IPS-11a (cell line): ENCODE data around the gene KPNA6.
"Not testable (repeated sequence)": the region's sequence is repeated elsewhere in the genome, so short reads cannot be mapped to it uniquely, and the experiment has no call there.

ENCODE experiments used
- H3K4me3 ChIP-seq: one replicate; pipeline ENCODE4 v1.5.1; 2013; ENCODE audit warnings: low read depth, low read length, control low read depth

Gene KPNA6

DNA sequence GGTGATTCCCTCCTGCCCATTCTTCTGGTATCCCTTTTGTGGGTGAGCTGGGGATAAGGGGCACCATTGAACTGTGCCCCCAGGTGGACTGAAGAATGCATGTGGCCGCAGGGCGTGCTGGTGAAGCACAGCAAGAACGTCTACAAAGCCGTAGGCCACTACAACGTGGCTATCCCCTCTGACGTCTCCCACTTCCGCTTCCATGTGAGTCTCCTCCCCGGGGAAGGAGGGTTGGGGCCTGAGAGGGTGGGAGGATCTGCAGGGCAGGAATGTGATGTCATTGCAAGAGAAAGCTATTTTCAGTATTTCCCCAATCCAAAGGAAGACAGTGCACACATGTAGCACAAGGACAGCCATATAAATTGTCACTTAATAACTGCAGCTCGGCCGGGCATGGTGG is 7.5 kb upstream of the KPNA6 start:
- H3K4me3 ChIP-seq = no peak overlapping the region

DNA sequence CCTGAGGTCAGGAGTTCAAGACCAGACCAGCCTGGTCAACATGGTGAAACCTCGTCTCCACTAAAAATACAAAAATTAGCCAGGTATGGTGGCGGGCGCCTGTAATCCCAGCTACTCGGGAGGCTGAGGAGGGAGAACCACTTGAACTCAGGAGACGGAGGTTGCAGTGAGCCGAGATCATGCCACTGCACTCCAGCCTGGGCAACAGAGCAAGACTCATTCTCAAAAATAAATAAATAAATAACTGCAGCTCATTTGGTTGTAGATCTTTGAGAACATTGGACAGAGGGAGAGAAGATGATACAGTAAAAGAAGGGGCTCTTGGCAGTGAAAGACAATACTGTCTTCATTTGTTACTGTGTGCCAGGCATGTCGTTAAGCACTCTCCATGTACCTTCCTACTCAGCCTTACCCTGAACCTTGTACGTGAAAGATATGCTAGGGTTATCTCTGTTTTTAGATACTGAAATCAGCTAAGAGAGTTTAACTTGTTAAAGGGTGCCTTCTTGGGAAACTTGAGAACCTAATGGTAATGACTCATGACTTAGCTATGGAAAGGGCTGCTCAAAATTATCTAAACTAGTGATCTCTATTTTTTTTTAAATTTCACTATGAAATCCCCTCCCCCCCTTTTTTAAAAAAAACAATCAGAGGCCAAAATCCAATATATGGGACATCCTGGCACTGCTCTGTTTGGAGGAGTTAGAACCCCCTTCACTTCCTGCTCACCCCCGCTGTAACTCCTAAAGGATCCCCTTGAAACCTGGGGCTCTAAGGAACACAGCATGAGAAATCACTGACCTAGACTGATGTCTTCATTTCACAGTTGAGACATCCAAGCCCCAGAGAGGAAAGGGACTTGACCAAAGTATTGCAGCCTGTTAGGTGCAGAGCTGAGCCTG is 6.8 kb upstream of the KPNA6 start:
- no peak overlapping the region for H3K4me3 ChIP-seq

DNA sequence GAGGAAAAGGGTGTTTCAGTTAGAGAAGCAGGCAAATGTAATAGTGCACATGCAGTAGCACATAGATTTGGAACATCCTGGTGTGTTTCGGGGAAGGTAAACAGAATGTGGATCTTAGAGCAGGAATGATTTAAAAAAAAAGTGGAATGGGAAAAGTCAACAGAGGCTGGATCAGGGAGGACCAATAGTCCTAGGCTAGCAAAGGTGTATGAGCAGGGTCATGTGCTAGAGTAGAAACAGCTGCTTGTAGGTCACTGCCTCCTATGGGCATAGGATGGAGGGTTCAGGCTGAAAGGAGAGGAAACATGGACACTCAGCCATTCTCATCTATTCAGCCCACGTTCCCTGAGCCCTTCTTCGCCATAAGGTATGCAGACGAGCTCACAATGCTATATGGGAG is 3.7 kb upstream of the KPNA6 start:
- no peak overlapping the region for H3K4me3 ChIP-seq

DNA sequence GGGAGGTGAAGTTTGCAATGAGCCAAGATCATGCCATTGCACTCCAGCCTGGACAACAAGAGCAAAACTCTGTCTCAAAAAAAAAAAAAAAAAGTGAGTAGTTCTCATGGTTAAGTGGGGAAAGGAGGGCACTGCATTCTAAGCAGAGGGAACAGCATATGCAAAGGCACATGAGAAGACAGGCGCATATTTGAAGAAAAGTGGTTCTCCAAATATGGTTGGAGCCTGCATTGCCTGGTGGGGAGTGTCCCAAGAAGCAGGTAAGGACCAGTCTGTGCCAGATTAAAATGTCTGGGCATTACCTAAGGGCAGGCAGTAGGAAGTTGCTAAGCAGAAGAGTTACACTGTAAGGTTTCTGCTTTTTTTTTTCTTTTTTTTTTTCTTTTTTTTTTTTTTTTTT is 2.5 kb upstream of the KPNA6 start:
- H3K4me3 ChIP-seq = no peak overlapping the region

DNA sequence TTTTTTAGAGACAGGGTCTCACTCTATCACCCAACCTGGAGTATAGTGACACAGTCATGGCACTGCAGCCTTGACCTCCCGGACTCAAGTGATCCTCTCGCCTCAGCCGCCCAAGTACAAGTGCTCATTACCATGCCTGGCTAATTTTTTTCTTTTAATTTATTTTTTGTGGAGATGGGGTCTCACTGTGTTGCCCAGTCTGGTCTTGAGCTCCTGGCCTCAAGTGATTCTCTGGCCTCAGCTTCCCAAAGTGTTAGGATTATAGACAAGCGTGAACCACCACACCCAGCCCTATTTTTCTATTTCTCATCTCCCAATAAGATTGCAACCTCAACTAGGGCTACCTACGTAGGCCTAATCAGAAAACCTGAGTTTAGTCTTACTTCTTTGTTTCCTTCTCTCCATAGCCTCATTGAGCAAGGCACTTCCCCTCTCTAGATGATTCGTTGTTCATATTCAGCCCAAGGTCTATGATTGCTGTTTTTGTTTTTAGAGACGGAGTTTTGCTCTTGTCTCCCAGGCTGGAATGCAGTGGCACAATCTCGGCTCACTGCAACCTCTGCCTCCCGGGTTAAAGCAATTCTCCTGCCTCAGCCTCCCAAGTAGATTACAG is 1.1 kb upstream of the KPNA6 start:
- H3K4me3 ChIP-seq = no peak overlapping the region

DNA sequence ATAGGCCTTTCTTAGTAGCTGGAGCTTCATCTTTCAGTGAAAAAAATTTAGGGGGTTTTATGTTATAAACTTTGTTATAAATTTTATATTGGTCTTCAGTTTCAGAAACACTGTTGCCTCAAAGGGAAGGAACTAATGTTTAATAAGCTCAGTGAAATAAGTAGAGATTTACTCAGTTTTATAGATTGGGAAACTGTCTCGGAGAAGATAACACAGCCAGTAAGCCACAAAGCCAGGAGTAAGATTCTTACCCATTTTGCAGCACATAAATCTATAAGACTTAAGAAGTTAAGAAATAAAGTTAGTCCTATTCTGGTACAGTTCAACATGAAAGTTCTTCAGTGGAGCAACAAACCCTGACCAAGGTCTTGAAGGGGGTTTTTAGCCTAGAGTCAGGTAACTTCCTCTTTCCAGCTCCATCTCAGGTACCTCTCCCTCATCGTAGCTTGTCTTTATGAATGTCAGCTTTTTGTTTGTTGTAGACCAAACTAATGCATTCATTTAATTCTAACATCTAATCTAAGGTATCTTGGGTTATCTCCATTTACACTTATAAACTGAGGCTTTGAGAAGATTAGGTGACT is 3.3 kb downstream of the KPNA6 start:
- H3K4me3 ChIP-seq = no peak overlapping the region

DNA sequence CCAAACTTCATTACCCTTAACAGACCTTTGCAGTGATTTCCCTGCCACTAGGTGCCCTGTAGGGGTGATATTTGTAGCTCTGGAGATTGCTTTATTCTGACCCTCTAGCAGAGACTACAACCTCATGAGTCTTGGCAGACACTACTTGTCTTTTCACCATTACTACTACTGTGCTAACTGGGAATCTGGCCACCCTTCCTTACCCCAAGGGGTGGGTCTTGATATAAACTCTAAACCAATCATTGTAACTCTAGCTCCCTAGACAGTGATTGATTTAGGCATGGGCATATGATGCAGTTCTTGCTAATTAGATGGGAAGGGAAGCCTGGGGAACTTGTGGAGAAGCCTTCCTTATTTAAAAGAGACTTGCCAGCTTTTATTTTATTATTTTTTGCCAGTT is 3.9 kb downstream of the KPNA6 start:
- H3K4me3 ChIP-seq = no peak overlapping the region

DNA sequence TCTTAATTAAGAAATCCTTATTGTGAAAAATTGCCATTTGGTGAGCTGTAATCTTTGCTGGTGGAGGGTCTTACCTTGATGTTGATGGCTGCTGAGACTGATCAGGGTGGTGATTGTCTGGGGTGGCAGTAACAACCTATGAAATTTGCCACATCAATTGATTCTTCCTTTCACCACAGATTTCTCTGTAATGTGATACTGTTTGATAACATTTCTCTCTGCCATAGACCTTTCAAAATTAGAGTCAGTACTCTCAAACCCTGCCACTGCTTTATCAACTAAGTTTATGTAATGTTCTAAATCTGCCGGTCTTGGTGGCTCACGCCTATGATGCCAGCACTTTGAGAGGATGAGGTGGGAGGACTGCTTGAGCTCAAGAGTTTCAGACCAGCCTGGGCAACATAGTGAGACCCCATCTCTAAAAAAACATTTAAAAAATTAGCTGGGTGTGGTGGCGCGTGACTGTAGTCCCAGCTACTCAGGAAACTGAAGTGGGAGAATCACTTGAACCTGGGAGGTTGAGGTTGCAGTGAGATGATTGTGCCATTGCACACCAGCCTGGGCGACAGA is 5.0 kb downstream of the KPNA6 start:
- no peak overlapping the region for H3K4me3 ChIP-seq

DNA sequence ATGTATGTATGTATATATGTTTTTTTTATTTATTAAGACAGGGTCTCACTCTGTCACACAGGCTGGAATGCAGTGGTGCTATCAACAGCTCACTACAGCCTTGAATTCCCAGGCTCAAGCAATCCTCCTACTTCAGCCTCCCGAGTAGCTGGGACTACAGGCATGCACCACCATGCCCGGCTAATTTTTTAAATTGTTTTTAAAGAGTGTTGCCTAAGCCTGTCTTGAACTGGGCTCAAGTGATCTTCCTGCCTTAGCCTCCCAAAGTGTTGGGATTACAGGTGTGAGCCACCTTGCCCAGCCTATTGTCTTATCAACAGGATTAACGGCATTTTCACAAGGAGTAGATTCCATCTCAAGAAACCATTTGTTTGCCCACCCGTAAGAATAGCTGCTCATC is 5.6 kb downstream of the KPNA6 start:
- not testable (repeated sequence) for H3K4me3 ChIP-seq

DNA sequence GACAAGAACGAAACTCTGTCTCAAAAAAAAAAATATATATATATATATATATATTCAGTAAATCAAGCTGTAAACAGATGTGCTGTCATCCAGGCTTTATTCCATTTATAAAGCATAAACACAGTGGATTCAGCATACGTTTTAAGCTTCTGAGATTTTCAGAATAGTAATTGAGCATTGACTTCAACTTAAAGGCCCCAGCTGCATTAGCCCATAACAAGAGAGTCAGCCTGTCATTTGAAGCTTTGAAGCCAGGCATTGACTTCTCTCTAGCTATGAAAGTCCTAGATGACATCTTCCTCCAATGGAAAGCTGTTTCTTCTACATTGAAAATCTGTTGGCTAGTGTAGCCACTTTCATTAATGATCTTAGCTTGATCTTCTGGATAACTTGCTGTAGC is 6.6 kb downstream of the KPNA6 start:
- H3K4me3 ChIP-seq = no peak overlapping the region

DNA sequence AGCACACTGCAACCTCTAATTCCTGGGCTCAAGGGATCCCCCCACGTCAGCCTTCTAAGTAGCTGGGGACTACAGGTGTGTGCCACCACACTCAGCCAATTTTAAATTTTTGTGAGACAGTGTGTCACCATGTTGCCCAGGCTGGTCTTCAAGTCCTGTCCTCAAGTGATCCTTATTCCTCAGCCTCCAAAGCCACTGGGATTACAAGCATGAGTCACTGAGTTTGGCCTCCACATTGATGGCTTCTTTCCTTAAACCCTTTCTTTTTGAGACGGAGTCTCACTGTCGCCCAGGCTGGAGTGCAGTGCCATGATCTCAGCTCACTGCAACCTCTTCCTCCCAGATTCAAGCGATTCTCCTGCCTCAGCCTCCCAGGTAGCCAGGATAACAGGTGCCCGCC is 7.6 kb downstream of the KPNA6 start:
- H3K4me3 ChIP-seq = no peak overlapping the region

DNA sequence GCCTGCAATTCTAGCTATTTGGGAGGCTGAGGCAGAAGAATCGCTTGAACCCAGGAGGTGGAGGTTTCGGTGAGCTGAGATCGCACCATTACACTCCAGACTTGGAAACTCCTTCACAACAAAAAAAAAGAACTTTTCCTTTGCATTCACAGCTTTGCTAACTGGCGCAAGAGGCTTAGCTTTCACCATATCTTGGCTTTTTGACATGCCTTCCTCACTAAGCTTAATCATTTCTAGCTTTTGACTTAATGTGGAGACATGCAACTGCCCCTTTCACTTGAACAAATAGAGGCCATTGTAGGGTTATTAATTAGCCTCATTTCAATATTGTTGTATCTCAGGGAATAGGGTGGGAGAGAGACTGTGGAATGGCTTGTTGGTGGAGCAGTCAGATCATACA is 8.7 kb downstream of the KPNA6 start:
- H3K4me3 ChIP-seq = no peak overlapping the region

DNA sequence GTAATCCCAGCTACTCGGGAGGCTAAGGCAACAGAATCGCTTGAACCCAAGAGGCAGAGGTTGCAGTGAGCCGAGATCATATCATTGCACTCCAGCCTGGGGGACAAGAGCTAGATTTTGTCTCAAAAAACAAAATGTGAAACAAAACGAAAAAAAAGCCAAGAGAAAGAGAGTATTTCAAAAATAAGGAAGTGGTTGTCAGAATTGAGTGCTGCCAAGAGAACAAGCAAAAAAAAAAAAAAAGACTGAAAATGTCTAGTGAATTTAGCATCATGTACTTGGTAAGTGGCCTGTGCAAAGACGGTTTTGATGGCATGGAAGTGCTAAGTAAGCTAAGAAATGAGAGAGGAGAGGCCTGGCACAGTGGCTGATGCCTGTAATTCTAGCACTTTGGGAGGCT is 14.3 kb downstream of the KPNA6 start:
- H3K4me3 ChIP-seq = no peak overlapping the region

DNA sequence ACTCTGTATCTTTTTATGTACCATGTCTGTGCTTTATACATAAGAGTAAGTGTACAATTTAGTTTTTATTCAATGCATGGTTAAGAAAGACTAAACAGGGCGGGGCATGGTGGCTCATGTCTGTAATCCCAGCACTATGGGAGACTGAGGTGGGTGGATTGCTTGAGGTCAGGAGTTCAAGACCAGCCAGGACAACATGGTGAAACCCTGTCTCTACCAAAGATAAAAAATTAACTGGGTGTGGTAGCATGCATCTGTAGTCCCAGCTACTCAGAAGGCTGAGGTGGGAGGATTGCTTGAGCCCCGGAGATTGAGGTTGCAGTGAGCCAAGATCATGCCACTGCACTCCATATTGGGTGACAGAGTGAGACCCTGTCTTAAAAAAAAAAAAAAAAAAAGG is 15.5 kb downstream of the KPNA6 start:
- H3K4me3 ChIP-seq = not testable (repeated sequence)

DNA sequence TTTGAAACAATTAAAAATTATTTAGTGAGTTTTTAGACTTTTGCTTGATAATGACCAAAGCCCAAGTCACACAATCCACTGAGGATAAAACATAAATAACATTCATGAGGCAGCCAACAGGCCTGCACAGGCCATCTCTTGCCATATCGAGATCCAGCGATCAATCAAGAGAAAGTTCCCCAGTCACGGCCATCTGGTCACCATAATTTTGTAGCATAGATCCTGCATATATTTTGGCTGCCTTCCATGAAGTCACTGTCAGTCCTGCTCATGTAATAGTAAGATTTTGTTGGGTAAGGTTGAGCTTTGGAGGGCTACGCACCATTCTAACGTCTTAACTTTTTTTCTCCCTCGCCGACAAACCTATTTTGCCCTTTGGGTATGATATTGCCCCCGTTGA is 17.5 kb downstream of the KPNA6 start:
- H3K4me3 ChIP-seq = no peak overlapping the region

DNA sequence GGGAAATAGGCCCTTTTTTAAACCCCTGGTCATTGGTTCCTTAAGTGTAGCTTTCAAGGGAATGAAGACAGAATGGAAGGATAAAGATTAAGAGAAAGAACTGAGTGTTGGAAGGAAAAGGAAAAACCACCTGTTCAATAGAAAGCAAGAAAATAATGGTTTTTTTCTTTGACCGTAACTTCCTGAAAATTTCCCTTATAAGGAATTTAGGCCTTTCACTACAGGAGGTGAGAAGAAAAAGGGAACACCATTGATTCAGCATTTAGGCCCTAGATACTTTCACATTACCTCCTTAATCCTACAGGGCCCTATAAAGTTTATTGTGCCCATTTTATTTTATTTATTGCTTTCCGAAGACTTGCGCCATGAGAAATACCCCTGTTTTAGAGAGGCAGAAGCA is 18.9 kb downstream of the KPNA6 start:
- no peak overlapping the region for H3K4me3 ChIP-seq

DNA sequence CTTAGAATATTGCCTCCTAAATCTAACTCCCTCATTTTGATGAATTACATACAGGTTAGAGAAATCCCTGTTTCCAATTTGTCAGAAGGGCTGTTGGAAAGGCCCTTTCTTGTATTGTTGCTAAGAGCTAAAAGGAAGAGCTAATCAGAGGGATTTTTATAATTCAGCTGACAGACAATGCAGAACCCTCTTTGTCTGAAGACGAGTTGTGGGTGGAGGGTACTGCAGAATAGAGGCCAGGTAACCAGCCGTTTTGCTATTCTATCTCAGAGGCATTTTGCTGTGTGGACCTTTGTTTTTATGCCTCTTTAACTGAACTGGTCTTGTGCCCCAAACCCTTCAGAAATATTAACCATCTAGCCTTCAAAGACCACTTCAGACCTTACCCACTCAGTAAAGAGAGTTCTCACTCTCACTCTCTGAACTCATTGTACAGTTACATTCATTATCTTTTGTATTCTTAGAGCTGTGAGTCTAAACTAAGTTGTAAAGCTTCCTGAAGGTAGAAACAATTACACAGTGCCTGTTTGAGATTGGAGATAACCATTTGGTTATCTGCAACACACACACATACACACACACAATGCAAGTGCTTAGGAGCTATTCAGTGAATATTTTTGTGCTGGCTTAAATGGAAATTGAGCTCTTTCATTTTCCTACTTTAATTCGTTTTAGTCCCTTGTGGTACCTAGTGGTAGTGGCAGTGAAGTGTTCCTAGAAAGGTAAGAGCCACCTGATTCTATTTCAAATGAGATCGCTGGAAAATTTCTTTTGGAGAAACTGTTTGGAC is 19.7 kb downstream of the KPNA6 start:
- no peak overlapping the region for H3K4me3 ChIP-seq

DNA sequence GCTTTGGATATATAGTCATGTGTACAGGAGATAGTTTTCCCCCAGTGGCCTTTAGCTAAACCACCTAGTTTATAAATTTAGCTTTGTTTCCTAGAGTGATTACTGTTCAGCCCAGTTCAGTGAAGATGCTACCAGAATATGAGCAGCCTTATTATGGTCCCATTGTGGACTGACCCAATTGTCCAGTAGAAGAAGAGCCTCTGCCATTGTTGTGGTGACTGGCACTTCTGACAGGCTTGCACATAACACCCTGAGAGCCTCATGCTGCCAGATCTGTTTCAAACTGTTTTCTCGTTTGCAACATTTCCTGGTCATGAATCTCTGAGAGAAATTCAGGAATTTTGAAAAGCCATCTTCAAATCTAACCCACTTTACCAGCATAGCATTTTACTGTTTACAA is 20.6 kb downstream of the KPNA6 start:
- H3K4me3 ChIP-seq = no peak overlapping the region

DNA sequence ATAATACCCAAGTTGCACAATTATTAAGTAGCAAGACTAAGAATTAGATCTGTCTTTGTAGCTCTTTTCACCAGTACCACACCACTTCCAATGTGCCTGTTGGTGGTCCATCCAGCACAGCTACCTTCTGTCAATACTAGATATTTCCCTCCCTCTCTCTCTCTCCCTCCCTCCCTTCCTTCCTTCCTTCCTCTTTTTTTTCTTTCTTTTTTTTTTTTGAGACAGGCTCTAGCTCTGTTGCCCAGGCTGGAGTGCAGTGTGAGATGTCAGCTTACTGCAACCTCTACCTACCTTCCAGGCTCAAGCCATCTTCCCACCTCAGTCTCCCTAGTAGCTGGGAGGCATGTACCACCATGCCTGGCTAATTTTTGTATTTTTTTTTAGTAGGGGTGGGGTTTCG is 21.1 kb downstream of the KPNA6 start:
- H3K4me3 ChIP-seq = no peak overlapping the region

DNA sequence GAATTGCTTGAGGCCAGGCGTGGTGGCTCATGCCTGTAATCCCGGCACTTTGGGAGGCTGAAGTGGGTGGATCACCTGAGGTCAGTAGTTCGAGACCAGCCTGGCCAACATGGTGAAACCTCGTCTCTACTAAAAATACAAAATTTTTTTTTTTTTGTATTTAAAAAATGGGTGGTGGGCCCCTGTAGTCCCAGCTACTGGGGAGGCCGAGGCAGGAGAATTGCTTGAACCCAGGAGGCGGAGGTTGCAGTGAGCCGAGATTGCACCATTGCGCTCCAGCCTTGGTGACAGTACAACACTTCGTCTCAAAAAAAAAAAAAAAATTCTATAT is 26.1 kb downstream of the KPNA6 start:
- not testable (repeated sequence) for H3K4me3 ChIP-seq

DNA sequence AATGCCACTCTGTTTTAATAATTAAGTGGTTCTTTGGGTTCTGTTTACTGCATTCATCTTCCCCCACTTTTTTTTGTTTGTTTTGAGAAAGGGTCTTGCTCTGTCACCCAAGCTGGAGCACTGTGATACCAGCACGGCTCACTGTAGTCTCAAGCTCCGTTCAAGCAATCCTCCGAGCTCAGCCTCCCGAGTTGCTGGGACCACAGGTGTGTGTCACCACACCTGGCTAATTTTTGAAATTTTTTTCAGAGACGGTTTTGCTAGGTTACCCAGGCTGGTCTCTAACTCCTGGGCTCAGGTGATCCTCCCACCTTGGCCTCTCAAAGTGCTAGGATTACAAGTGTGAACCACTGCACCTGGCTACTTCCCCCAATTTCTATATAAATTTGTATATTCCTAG is 29.3 kb downstream of the KPNA6 start:
- H3K4me3 ChIP-seq = no peak overlapping the region
